HG02885 (cell line): ENCODE measurements around the gene TEX52.
"Not testable (repeated sequence)": the region's sequence is repeated elsewhere in the genome, so short reads cannot be mapped to it uniquely, and the experiment has no call there.

Experiments used
- ATAC-seq: cut with Tn5 transposase; IDR thresholded peaks from one replicate; pipeline ENCODE4 v1.9.1; 2021; ENCODE audit warnings: mild to moderate bottlenecking; ENCODE audit not compliant: unreplicated experiment, poor library complexity

TEX52 gene

GRCh38 chr12:2868986-2869632 lies 12.3 kb upstream of the TEX52 start:
- not testable (repeated sequence) for ATAC-seq

- no peak for ATAC-seq
Observed at GRCh38 chr12:2864198-2864597, 7.4 kb upstream of the TEX52 start.

GRCh38 chr12:2863402-2863801 lies 6.6 kb upstream of the TEX52 start:
- not testable (repeated sequence) for ATAC-seq

GRCh38 chr12:2862876-2863275 lies 6.0 kb upstream of the TEX52 start:
- ATAC-seq, result no peak

- ATAC-seq, result no peak
Observed at GRCh38 chr12:2860170-2860569, 3.3 kb upstream of the TEX52 start.

- no peak for ATAC-seq
Observed at GRCh38 chr12:2858944-2859421, 2.1 kb upstream of the TEX52 start.

- ATAC-seq, result no peak
Observed at GRCh38 chr12:2858334-2858733, 1.5 kb upstream of the TEX52 start.

GRCh38 chr12:2857576-2857975 lies 737 bp upstream of the TEX52 start:
- no peak for ATAC-seq

- ATAC-seq, result no peak
Observed at GRCh38 chr12:2856051-2856450, 788 bp downstream of the TEX52 start.

GRCh38 chr12:2855546-2855945 lies 1.3 kb downstream of the TEX52 start:
- ATAC-seq, result no peak

- ATAC-seq, result no peak
Observed at GRCh38 chr12:2854669-2855453, 2.0 kb downstream of the TEX52 start.

GRCh38 chr12:2853626-2854025 lies 3.2 kb downstream of the TEX52 start:
- no peak for ATAC-seq

- ATAC-seq, result no peak
Observed at GRCh38 chr12:2851931-2852330, 4.9 kb downstream of the TEX52 start.

GRCh38 chr12:2845280-2845679 lies 11.6 kb downstream of the TEX52 start:
- no peak for ATAC-seq

GRCh38 chr12:2844786-2845185 lies 12.1 kb downstream of the TEX52 start:
- ATAC-seq, result no peak

- ATAC-seq, result no peak
Observed at GRCh38 chr12:2842948-2843347, 13.9 kb downstream of the TEX52 start.

- no peak for ATAC-seq
Observed at GRCh38 chr12:2841056-2841650, 15.7 kb downstream of the TEX52 start.

- no peak for ATAC-seq
Observed at GRCh38 chr12:2836574-2836973, 20.3 kb downstream of the TEX52 start.

GRCh38 chr12:2835691-2836403 lies 21.0 kb downstream of the TEX52 start:
- ATAC-seq, result no peak

GRCh38 chr12:2834581-2835491 lies 22.0 kb downstream of the TEX52 start, which contains the start of gene NRIP2:
TSS of gene NRIP2 (minus strand) at chr12:2835035. CDS start at chr12:2834983, 52 bp downstream.
- no peak for ATAC-seq
